ENCODE measurements around the gene OR9Q1.

- TF ChIP-seq EP300 (IDR thresholded peaks at IDR 0.05) = no peak
- TF ChIP-seq, protein P1, sequence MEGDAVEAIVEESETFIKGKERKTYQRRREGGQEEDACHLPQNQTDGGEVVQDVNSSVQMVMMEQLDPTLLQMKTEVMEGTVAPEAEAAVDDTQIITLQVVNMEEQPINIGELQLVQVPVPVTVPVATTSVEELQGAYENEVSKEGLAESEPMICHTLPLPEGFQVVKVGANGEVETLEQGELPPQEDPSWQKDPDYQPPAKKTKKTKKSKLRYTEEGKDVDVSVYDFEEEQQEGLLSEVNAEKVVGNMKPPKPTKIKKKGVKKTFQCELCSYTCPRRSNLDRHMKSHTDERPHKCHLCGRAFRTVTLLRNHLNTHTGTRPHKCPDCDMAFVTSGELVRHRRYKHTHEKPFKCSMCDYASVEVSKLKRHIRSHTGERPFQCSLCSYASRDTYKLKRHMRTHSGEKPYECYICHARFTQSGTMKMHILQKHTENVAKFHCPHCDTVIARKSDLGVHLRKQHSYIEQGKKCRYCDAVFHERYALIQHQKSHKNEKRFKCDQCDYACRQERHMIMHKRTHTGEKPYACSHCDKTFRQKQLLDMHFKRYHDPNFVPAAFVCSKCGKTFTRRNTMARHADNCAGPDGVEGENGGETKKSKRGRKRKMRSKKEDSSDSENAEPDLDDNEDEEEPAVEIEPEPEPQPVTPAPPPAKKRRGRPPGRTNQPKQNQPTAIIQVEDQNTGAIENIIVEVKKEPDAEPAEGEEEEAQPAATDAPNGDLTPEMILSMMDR (IDR thresholded peaks at IDR 0.05) = no peak
Observed at GRCh38 chr11:58067685-58068084, 44.0 kb downstream of the OR9Q1 start.
